ENCODE measurements around the gene KLRG1.

- TF ChIP-seq CTCF (conservative IDR thresholded peaks at IDR 0.05; ENCODE audit: low read length): no peak
- no peak for TF ChIP-seq EZH2phosphoT487 (IDR thresholded peaks at IDR 0.05; ENCODE audit: borderline replicate concordance, low read depth, low read length)
Measured at GRCh38 chr12:8991371-8992345, 2.3 kb downstream of the KLRG1 start.

Measured in OCI-LY7 (cell line).